ENCODE results near the gene FNDC3A. TPM values are rescaled to one million over a fixed set of nuclear protein-coding genes. Genes with fewer than 3 reads are reported as not detected.

FNDC3A gene
- total RNA-seq, 2 donors from 2014 or later: 53.7 to 62.8 TPM

DNA sequence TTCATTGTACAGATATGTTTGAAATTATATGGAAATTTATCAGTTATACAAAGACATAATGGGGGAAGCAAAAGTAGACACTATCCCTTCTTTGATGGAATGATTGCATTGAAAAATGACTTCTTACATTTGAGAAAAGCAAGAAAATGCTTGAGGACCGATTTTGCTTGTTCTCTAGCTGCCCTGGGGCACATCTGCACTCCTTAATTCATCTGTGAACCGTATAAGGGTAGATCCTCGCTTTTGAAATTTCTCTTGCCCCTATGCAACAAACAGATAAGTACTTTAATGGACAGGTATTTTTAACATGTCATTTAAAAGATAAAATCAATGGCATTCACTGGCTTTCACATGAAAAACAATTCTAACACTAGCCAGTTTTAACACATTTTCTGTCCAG, 230.9 kb downstream of the FNDC3A start:
- ATAC-seq (no peak), DNase-seq (no peak)
- intact Hi-C loops (cut with DNase I): no loop called here
- 90 to 91% methylated on average over 3 of the region's 3 CpGs for WGBS, 2 donors
- no peaks in the 10 kb centered on the region for H3K9me3 ChIP-seq
- H3K4me1 ChIP-seq: no peaks in the 10 kb centered on the region
- TF ChIP-seq, protein P1, sequence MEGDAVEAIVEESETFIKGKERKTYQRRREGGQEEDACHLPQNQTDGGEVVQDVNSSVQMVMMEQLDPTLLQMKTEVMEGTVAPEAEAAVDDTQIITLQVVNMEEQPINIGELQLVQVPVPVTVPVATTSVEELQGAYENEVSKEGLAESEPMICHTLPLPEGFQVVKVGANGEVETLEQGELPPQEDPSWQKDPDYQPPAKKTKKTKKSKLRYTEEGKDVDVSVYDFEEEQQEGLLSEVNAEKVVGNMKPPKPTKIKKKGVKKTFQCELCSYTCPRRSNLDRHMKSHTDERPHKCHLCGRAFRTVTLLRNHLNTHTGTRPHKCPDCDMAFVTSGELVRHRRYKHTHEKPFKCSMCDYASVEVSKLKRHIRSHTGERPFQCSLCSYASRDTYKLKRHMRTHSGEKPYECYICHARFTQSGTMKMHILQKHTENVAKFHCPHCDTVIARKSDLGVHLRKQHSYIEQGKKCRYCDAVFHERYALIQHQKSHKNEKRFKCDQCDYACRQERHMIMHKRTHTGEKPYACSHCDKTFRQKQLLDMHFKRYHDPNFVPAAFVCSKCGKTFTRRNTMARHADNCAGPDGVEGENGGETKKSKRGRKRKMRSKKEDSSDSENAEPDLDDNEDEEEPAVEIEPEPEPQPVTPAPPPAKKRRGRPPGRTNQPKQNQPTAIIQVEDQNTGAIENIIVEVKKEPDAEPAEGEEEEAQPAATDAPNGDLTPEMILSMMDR (IDR thresholded peaks at IDR 0.05): no peak
- TF ChIP-seq POLR2A (IDR thresholded peaks at IDR 0.05): no peak
- no peak overlapping the region for H3K4me3 ChIP-seq
- H3K27me3 ChIP-seq: no peaks in the 10 kb centered on the region
- no peak overlapping the region for H3K27ac ChIP-seq
- H3K36me3 ChIP-seq (replicated peaks in 1 of 2; ENCODE audit: insufficient read depth in 1 of 2, low read depth in 2 of 2): peaks cover 5 to 32% of the 10 kb centered on the region in 2 donors

DNA sequence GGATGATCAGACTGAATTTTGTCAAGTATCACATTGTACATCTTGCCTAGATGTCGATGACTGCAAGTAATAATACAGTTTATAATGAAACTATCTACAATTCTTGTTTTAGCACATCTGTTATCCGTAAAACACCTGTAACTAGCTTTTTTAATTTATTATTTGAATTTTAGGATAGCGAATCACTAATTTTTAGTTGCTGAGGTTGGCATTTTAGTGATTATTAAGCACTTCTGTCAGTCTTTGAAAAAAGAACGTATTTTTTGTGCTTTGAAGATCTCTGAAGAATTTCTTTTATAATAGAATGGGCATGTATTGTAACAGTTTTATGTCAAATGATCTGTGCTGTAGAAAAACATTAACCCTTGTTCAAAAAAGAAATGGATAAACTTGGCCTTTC, 232.9 kb downstream of the FNDC3A start:
- H3K27me3 ChIP-seq: no peaks in the 10 kb centered on the region
- H3K9me3 ChIP-seq: no peaks in the 10 kb centered on the region
- DNase-seq: no peak
- intact Hi-C loops (cut with DNase I): no loop called here
- WGBS, 2 donors: 95% methylated on average over 4 of the region's 4 CpGs
- H3K4me1 ChIP-seq: no peaks in the 10 kb centered on the region
- no peak overlapping the region for H3K4me3 ChIP-seq
- no peak for TF ChIP-seq POLR2A (IDR thresholded peaks at IDR 0.05)
- TF ChIP-seq, protein P1 (IDR thresholded peaks at IDR 0.05): no peak
- peaks cover 2 to 23% of the 10 kb centered on the region in 2 donors for H3K36me3 ChIP-seq (replicated peaks in 1 of 2; ENCODE audit: insufficient read depth in 1 of 2, low read depth in 2 of 2)
- H3K27ac ChIP-seq: no peak overlapping the region
- ATAC-seq: no peak

DNA sequence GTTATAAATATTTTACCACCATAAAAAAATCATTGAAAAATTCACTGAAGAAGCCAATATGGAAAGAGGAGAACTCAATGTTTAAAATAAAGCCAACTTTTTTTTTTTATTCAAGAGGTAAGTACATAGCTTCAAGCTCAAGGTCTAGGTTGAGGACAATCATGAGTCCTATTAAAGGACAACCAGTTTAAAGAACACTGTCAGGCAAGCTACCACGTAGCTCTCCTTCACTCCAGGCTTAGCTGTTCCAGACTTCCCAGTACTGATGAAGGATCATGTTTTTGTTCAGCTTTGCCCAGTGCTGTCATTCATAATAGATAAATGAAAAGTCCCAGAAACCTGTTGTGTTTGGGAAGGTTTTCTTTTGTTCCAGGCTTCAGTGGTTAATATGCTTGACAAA, 234.4 kb downstream of the FNDC3A start:
- peaks cover 0 to 12% of the 10 kb centered on the region in 2 donors for H3K36me3 ChIP-seq (replicated peaks in 1 of 2; ENCODE audit: insufficient read depth in 1 of 2, low read depth in 2 of 2)
- ATAC-seq: no peak
- DNase-seq: no peak
- no peaks in the 10 kb centered on the region for H3K27me3 ChIP-seq
- H3K4me3 ChIP-seq: no peak overlapping the region
- WGBS, 2 donors: 88 to 100% methylated on average over 1 of the region's 1 CpG
- no peak for TF ChIP-seq POLR2A (IDR thresholded peaks at IDR 0.05)
- TF ChIP-seq, protein P1 (IDR thresholded peaks at IDR 0.05): no peak
- peaks cover 6% of the 10 kb centered on the region for H3K4me1 ChIP-seq
- intact Hi-C loops (cut with DNase I): no loop called here
- H3K9me3 ChIP-seq: no peaks in the 10 kb centered on the region
- no peak overlapping the region for H3K27ac ChIP-seq

DNA sequence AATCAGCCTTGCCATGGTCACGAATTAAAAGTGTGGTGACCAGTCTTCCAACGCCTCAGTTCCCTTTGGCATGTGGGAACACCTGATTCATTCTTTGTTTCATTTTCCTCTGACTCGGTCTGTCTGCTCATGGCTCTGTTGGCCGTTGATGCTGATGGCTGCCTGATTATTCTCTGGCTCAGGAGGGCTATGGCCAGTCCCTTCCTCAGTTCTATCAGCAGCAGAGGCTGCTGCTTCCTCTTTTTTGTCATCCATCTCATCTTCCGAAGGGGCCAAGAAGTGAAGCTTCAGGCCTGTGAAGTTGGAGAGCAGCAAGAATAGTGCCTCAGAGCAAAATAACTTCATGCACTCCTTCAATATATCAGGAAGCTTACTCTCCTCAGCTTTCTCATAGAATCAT, 235.0 kb downstream of the FNDC3A start:
- Histone ChIP-seq H3K36me3 (replicated peaks in 1 of 2; ENCODE audit: insufficient read depth in 1 of 2, low read depth in 2 of 2) (peaks cover 0 to 12% of the 10 kb centered on the region in 2 donors), H3K4me3 (no peak overlapping the region), H3K9me3 (no peaks in the 10 kb centered on the region), H3K27ac (no peak overlapping the region), H3K4me1 (peaks cover 6% of the 10 kb centered on the region), H3K27me3 (no peaks in the 10 kb centered on the region)
- WGBS, 2 donors: 86 to 94% methylated on average over 5 of the region's 5 CpGs
- intact Hi-C loops (cut with DNase I): no loop called here
- DNase-seq (no peak), ATAC-seq (no peak)
- no peak for TF ChIP-seq POLR2A (IDR thresholded peaks at IDR 0.05)
- TF ChIP-seq, protein P1 (IDR thresholded peaks at IDR 0.05): no peak

DNA sequence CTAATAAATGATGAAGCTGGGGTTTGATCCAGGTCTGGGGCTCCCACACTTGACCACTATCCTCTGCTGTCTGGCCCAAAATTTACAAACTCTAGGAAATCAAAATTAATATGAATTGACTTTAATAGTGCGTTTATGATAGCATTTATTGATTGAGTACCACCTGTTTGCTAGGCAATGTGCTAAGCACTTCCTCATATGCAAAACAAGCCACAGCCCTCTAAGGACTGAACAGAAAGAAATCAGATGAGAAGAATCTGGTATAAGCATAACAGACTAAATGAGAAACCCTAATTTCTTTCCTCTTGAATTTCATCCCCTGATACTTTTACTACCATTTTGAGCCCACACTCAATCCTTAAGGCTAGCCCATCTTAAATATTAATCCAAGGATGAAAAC, 237.8 kb downstream of the FNDC3A start:
- Histone ChIP-seq H3K4me1 (peaks cover 6% of the 10 kb centered on the region), H3K9me3 (no peaks in the 10 kb centered on the region), H3K27me3 (no peaks in the 10 kb centered on the region), H3K36me3 (replicated peaks in 1 of 2; ENCODE audit: insufficient read depth in 1 of 2, low read depth in 2 of 2) (peaks cover 0 to under 1% of the 10 kb centered on the region in 2 donors), H3K27ac (no peak overlapping the region), H3K4me3 (no peak overlapping the region)
- intact Hi-C loops (cut with DNase I): no loop called here
- TF ChIP-seq, protein P1 (IDR thresholded peaks at IDR 0.05): no peak
- TF ChIP-seq POLR2A (IDR thresholded peaks at IDR 0.05): no peak
- DNase-seq: no peak
- WGBS, 2 donors: 17 to 32% methylated on average over 1 of the region's 1 CpG
- ATAC-seq: no peak
